A673 (cell line): ENCODE measurements around the gene RABGGTB. TPM values are rescaled to one million over a fixed set of nuclear protein-coding genes. Genes with fewer than 3 reads are reported as not detected.
A peak's percentile ranks its signal among the peaks of the same experiment; 100 is the strongest.
"Not testable (repeated sequence)": the region's sequence is repeated elsewhere in the genome, so short reads cannot be mapped to it uniquely, and the experiment has no call there.

Experiments
- Bru-seq: library from RNA; stranded (reverse); fragments of 400-500 nt; gene quantifications from one replicate; lab custom pipeline; 2021; lab: Mats Ljungman, UMichigan
- BruChase-seq, 2 experiments: library from RNA; stranded (reverse); fragments of 400-500 nt; gene quantifications; one replicate each; lab custom pipeline; 2021; lab: Mats Ljungman, UMichigan
- BruUV-seq: library from RNA; stranded (reverse); fragments of 400-500 nt; replicated peaks from 2 replicates; lab custom pipeline; 2021; lab: Mats Ljungman, UMichigan
- CTCF ChIA-PET: fragments of 300-600 bp; sonication (Branson Sonifier 250); formaldehyde crosslinking; loops from one replicate; lab custom pipeline; 2022; ENCODE audit warnings: antibody characterized with exemption; lab: Charles Lee
- POLR2A ChIA-PET: fragments of 300-600 bp; sonication (Branson Sonifier 250); formaldehyde crosslinking; loops from one replicate; lab custom pipeline; 2022; ENCODE audit warnings: antibody characterized with exemption; ENCODE audit not compliant: low non-redundant PET; lab: Charles Lee
- DNase-seq: peaks from one replicate; pipeline ENCODE4 v3.0.0-alpha.2; 2015; ENCODE audit warnings: low spot score
- H3K27ac ChIP-seq: fragments of 200-600 bp; sonication (generic); 2 replicates; pipeline ENCODE4 v1.5.1; 2016; ENCODE audit warnings: mixed run types, low read depth, mild to moderate bottlenecking, mixed read lengths, antibody characterized with exemption, low read length; ENCODE audit not compliant: poor library complexity, severe bottlenecking
- H3K27me3 ChIP-seq: fragments of 200-600 bp; sonication (generic); replicated peaks from 2 replicates; pipeline ENCODE4 v1.6.1; 2017; ENCODE audit warnings: mixed run types, low read depth, mild to moderate bottlenecking, mixed read lengths, antibody characterized with exemption, low read length; ENCODE audit not compliant: insufficient read depth, poor library complexity
- H3K36me3 ChIP-seq: fragments of 200-600 bp; sonication (generic); 2 replicates; pipeline ENCODE4 v1.6.1; 2016; ENCODE audit warnings: mixed run types, mild to moderate bottlenecking, mixed read lengths, antibody characterized with exemption, low read length; ENCODE audit not compliant: insufficient read depth, poor library complexity, severe bottlenecking
- H3K4me1 ChIP-seq: fragments of 200-600 bp; sonication (generic); 2 replicates; pipeline ENCODE4 v1.6.1; 2017; ENCODE audit warnings: mixed run types, mild to moderate bottlenecking, mixed read lengths, antibody characterized with exemption, low read length; ENCODE audit not compliant: insufficient read depth, poor library complexity, severe bottlenecking
- H3K4me3 ChIP-seq: fragments of 200-600 bp; sonication (generic); 2 replicates; pipeline ENCODE4 v1.5.1; 2016; ENCODE audit warnings: low read depth, mixed run types, mild to moderate bottlenecking, mixed read lengths, low read length; ENCODE audit not compliant: poor library complexity, severe bottlenecking
- H3K9me3 ChIP-seq: fragments of 200-600 bp; sonication (generic); 2 replicates; pipeline ENCODE4 v1.6.1; 2016; ENCODE audit warnings: mixed run types, low read depth, mild to moderate bottlenecking, mixed read lengths, antibody characterized with exemption, low read length; ENCODE audit not compliant: poor library complexity, severe bottlenecking
- EZH2 ChIP-seq: fragments of 200-600 bp; sonication (generic); IDR thresholded peaks from 2 replicates; pipeline ENCODE4 v1.6.1; 2017; ENCODE audit warnings: borderline replicate concordance, low read depth, mild to moderate bottlenecking, mixed read lengths, antibody characterized with exemption, low read length; ENCODE audit not compliant: poor library complexity, severe bottlenecking
- intact Hi-C: fragments of 100-400 bp; cut with micrococcal nuclease; formaldehyde crosslinking; loops from one replicate; pipeline ENCODE4 v1.10.0; 2022; ENCODE audit not compliant: unreplicated experiment
- long read RNA-seq: library from polyadenylated mRNA; stranded (forward); transcript quantifications from one replicate; pipeline ENCODE4 v2.0.0, GENCODE V29; 2022
- total RNA-seq: library from RNA; stranded (reverse); gene quantifications from 2 replicates; pipeline ENCODE4 v1.2.3, GENCODE V29; 2021
- TF ChIP-seq, protein P1 (sequence below): fragments of 300-800, 200-600 bp; sonication (generic); conservative IDR thresholded peaks from 2 replicates; pipeline ENCODE4 v1.5.1; 2017; ENCODE audit warnings: low read depth, mild to moderate bottlenecking, antibody characterized with exemption, low read length, moderate library complexity, mixed read lengths

Gene RABGGTB
- total RNA-seq (140 and 171 TPM in 2 replicates), Bru-seq, nascent RNA (percentile 100 among the genes with signal in this experiment), BruChase-seq, experiment 1, labeled RNA remaining after a 2-hour chase (percentile 99 among the genes with signal in this experiment), BruChase-seq, experiment 2, labeled RNA remaining after a 6-hour chase (percentile 98 among the genes with signal in this experiment)
- long read RNA-seq, transcript RABGGTB-201 (9 exons, 1,496 nt) = major isoform, 55 of 113 reads
- long read RNA-seq, partial matches to known transcripts = 10 of 113 reads
- long read RNA-seq, other reads (novel, unspliced or antisense) = 45 of 113 reads

GRCh38 chr1:75785983-75786853 lies at the start of gene RABGGTB:
Gene RABGGTB (plus strand): TSS chr1:75786256. CDS start chr1:75786272, 16 bp downstream.
- Histone ChIP-seq H3K27me3 (no peaks in the 10 kb centered on the region), H3K4me3 (peak within 1 kb of the TSS; percentile 67), H3K27ac (peak within 1 kb of the TSS; percentile 86), H3K9me3 (no peaks in the 10 kb centered on the region), H3K4me1 (peaks cover 16% of the 10 kb centered on the region), H3K36me3 (peaks cover 40% of the 10 kb centered on the region)
- TF ChIP-seq, protein P1, sequence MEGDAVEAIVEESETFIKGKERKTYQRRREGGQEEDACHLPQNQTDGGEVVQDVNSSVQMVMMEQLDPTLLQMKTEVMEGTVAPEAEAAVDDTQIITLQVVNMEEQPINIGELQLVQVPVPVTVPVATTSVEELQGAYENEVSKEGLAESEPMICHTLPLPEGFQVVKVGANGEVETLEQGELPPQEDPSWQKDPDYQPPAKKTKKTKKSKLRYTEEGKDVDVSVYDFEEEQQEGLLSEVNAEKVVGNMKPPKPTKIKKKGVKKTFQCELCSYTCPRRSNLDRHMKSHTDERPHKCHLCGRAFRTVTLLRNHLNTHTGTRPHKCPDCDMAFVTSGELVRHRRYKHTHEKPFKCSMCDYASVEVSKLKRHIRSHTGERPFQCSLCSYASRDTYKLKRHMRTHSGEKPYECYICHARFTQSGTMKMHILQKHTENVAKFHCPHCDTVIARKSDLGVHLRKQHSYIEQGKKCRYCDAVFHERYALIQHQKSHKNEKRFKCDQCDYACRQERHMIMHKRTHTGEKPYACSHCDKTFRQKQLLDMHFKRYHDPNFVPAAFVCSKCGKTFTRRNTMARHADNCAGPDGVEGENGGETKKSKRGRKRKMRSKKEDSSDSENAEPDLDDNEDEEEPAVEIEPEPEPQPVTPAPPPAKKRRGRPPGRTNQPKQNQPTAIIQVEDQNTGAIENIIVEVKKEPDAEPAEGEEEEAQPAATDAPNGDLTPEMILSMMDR = no peak
- TF ChIP-seq EZH2 = no peak
- TSS peak; percentile 74 for BruUV-seq
- ChIA-PET POLR2A (interaction anchor here (0.6 to 0.8 kb wide), 3 partner anchors 18 to 33 kb away, joined by 3 to 9 read pairs (median 5); no protein-coding TSS in a partner anchor), CTCF (interaction anchor here (1.0 kb wide), 1 partner anchor 440 kb away, joined by 3 read pairs; no protein-coding TSS in a partner anchor)
- intact Hi-C loops = loop anchor here (2.0 to 5.0 kb wide), 2 partner anchors 61 to 159 kb away; partner anchors contain the start of gene ACADM
- peak; percentile 97 for DNase-seq

DNA sequence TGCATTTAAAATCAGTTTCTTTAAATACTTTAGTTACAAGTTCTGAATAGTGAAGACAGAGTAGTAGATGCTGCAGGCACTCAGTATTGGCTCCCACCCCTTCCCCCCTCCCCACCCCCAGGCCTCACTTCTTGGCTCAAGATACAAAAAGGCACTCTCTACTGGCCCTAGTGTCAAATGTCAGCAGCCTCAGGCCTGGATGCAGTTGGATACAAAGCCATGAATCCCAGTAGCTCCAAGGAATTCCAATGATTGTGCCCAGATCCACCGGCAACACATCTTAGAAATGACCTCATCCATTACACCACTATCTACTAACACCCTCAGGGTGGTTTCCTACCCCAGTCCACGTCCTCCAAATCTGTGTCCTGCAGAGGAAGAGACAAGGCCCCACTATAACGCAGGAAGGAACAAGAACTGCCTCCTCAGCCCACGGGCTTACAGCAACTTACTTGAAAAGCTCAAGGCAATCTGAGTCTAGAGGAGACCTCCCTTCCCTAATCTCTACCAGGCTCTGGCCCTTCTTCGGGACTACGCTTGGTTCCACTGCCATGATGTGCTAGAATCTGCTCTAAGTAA lies 43.9 kb upstream of the RABGGTB start:
- CTCF ChIA-PET = no interaction called here
- TF ChIP-seq EZH2 = no peak
- TF ChIP-seq, protein P1 = no peak
- POLR2A ChIA-PET = no interaction called here

DNA sequence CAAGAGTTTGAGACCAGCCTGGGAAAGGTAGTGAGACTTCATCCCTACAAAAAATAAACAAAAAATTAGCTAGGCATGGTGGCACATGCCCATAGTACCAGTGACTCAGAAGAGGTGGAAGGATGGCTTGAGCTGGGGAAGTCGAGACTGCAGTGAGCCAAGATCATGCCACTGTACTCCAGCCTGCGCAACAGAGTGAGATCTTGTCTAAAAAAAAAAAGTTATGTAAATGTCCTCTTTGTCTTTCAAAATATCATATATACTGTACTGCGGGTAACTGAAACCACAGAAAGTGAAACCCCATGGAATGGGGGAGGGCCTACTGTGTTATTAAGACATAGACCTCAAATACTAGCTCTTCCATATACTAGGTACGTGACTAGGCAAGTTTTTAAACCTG lies 40.8 kb upstream of the RABGGTB start:
- Histone ChIP-seq H3K4me1 (no peaks in the 10 kb centered on the region), H3K9me3 (no peaks in the 10 kb centered on the region), H3K4me3 (no peak overlapping the region), H3K27ac (no peak overlapping the region), H3K27me3 (no peaks in the 10 kb centered on the region), H3K36me3 (peaks cover 12% of the 10 kb centered on the region)
- DNase-seq = no peak
- POLR2A ChIA-PET = no interaction called here
- TF ChIP-seq, protein P1 = no peak
- TF ChIP-seq EZH2 = no peak
- intact Hi-C loops = no loop called here
- CTCF ChIA-PET = no interaction called here
- BruUV-seq = no TSS peak

More for the DNA sequence above, 43.9 kb upstream of the RABGGTB start:
- Histone ChIP-seq H3K4me1 (no peaks in the 10 kb centered on the region), H3K4me3 (no peak overlapping the region), H3K27ac (no peak overlapping the region), H3K36me3 (peaks cover 8% of the 10 kb centered on the region), H3K9me3 (no peaks in the 10 kb centered on the region), H3K27me3 (no peaks in the 10 kb centered on the region)
- no TSS peak for BruUV-seq
- intact Hi-C loops = no loop called here
- DNase-seq = no peak

- DNase-seq, H3K4me3 ChIP-seq, H3K27ac ChIP-seq, POLR2A ChIA-PET, H3K27me3 ChIP-seq, CTCF ChIA-PET, H3K9me3 ChIP-seq, BruUV-seq, H3K4me1 ChIP-seq, intact Hi-C loops: not testable (repeated sequence)
- H3K36me3 ChIP-seq = peaks cover 14% of the 10 kb centered on the region
These were observed 28.8 kb upstream of the RABGGTB start for GRCh38 chr1:75757210-75757609.
